NCI-H510A treated with DMSO at 0.1 percent for 48 hours (cell line): ENCODE measurements around the gene C16orf74.
A peak's percentile ranks its signal among the peaks of the same experiment; 100 is the strongest.

Experiments used
- DNase-seq: peaks from one replicate; lab custom pipeline; 2025; lab: John Stamatoyannopoulos, UW

The C16orf74 gene

DNA sequence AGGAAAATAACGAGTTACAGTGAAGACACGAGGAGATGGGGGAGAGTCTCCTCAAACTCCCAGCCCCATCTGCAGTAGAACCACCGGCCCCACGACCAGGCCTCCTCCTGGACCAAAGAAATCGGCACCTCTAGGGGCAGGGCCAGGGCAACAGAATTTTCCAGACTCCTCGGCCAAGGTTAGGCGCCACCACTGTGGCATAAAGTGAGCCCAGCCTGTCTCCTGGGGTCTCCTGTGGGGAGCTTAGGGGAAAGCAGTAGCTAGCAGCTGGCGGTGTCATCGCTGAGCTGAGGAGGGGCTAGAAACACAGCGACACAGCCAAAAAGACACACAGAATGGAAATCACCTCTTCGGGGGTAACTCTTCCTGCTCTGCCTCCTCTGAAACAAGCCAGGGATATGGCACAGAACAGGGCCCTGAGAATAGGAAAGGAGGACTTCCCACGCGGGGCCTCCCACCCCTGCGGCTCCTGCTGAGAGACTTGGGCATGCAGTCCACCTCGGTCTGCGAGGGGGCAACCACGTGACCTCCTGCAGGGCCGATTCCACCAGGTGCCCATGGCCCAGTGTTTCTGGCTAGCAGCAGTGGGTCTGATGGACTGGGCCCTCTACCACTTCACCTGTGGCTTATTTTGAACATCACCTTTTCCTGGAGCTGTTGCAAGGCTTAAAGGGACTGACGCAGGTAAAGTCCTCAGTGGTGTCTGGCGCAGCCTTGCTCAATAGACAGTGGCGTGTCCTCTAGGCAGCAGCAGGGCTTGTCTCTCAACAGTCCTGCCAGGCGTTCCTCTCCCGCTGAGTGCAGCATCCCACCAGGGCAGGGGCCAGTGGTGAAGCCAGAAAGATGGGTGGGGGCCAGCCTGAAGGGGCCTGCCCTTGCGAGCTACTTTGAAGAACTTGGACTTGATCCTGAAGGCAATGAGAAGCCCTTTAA lies 55.4 kb downstream of the C16orf74 start:
- DNase-seq = no peak

DNA sequence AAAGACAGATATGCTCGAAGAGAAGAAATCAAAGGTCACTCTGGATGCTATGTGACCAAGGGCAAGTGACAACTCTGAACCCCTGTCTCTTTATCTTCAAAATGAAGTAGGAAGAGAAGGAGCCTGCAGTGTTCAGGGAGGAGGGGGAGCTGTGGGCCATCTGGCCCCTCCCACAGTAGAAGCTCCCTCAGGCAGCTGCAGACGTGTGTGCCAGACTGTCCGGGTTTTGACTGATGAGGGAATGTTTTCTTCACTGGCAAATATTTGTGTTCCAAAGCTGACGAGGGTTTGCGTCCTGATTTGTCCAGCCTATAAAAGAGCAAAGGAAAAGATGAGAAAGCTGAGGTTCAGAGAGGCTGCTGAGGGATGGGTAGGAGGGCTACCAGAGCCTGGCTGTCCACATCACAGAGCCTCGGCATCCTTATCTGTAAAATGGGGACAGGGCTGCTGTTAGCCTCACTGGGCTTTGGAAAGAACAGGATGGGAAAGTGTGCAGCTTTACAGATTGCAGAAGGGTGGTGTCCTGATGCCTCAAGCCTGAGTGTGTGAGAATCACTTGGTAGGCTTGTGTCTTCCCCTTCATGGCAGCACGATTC lies 60.3 kb downstream of the C16orf74 start:
- DNase-seq = peak; percentile 72

DNA sequence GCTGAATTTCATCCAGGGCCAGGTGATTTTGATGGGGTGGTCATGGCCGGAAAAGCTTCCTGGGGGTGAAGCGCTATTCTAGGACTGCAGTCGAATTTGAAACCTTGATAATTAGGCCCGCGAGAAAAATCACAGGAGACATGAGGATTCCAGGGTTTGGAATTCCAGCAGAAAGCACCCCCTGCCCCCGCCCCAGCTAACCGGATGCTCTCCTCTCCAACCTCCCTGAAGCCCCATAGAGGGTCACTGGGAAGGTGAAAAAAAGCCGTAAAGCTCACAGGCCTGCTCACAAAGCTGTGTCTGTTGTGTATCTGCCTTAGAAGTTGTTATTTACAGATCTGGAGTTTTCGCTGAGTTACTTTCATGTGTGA lies 61.0 kb downstream of the C16orf74 start:
- no peak for DNase-seq

DNA sequence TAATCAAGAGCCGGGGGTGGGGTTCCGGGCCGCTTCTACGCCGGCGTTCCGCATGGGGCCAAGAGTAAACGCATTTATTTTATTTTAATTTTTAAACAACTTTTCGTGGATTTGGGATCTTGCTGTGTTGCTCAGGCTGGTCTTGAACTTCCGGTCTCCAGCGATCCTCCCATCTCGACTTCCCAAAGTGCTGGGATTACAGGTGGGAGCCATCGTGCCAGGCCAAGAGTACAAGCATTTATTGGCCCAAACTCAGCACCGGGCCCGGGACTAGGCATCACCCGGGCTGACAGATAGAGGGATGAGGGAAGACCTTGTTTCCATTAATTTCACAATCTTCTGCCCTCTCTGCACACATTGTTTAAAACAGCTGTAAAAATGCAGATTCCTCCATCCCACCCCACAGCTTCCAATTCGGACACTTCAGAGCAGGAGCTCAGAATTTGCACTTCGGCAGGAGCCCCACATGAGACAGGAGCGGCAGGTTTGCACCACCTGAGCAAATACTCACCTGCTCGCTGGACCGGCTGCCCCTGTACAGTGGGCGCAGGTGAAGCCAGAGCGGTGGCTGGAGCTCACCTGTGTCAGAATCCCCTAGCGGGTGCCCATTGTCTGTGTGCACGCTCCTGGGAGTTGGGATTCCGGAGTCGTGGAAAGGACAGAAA lies 61.5 kb downstream of the C16orf74 start:
- DNase-seq = peak; percentile 72

DNA sequence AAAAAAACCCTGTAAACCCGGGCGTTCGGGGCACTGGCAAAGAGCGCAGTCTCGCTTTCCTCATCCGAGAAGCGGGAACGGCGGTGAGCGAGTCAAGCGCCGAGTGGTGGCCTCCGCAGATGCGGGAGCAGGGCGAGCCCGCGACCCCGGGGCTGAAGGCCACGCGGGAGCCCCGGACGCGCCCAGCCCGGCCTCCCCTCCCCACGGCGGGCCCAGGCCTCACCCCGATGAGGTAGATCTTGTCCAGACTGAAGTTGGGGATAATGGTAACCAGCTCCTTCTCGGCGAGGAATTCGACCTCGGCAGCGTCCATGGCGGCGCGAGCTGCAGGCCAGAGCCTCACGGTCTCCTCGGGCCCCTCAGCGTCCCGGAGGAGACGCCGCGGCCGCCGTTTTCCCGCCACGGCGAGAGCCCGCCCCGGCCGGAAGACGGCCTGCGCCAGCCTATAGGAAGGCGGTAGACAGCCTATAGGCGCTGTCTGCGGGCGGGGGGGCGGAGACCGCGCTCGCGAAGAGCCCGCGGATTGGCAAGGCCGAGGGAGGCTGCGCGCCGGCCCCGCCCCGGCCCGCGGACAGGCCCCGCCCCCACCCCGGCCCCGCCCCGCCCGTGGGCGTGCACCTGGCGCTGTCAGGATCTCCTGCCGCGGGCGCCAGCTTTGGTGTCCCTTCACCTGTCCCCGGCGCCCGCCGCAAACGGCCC lies 62.2 kb downstream of the C16orf74 start, which contains the start of gene GINS2:
Gene GINS2 (minus strand): TSS at position 369 of the 699 bp plus-strand sequence. CDS start 56 bp downstream, at position 313.
- DNase-seq = peak; percentile 74

DNA sequence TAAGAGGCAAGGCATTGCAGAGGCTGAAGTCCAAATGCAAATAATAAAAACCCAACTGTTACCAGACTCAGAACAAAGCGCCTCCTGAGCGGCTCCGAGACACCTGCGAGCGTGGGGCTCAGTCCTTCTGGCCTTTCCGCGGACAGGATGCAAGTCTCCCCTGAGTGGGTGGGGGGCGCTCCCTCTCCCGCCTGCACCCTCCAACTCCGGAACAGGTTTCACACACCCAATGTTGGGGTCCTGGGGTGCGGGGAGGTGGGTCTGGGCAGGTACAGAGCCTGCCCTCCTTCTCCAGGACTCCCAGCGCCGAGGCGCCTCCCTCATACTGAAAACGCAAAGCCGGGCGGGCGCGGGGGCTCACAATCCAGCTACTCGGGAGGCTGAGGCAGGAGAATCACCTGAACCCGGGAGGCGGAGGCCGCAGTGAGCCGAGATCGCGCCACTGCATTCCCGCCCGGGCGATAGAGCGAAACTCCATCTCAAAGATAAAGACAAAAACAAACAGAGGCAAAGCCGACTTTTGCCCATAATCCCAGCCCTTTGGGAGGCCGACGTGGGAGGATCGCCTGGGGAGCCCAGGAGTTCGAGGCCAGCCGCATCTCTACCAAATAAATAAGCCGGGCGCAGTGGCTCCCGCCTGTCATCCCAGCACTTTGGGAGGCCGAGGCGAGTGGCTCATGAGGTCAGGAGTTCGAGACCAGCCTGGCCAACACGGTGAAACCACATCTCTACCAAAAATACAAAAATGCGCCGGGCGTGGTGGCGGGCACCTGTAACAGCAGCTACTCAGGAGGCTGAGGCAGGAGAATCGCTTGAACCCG lies 63.0 kb downstream of the C16orf74 start:
- DNase-seq = no peak

DNA sequence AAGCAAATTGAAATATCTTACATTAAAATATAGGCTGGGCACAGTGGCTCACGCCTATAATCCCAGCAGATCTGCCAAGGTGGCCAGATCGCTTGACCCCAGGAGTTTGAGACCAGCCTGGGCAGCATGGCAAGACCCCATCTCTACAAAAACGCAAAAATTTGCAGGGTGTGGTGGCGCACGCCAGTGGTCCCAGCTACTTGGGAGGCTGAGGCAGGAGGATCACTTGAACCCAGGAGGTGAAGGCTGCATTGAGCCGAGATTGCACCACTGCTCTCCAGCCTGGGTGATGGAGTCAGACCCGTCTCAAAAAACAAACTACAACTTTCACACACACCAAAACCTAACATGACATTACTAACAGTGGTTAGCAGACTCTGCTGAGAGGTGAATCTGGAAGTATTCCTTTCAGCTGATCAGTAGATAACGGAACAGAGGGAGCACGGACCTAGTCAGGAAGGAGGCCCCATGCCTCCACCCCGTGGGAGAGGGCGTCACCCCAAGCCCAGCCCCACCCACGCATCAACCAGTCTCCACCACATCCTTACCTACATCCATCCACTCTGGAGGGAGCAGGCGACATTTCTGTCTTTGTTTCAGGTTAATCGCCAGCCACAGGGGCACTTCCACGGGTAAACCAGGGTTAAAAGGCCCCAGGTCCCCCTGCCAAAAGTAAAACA lies 63.8 kb downstream of the C16orf74 start:
- no peak for DNase-seq

DNA sequence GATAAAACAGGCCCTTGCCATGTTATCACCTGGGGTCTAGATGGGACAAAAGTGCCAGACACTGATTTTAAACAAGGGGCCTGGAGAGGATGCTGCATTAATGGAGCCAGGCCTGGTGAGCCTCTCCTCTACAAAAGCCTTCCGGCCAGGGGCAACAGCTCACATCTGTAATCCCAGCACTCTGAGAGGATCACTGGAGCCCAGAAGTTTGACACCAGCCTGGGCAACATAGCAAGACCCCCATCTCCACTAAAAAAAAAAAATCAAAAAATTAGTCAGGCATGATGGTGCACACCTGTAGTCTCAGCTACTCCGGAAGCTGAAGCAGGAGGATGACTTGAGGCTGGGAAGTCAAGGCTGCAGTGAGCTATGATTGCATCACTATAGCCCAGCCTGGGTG lies 65.6 kb downstream of the C16orf74 start:
- DNase-seq = no peak

DNA sequence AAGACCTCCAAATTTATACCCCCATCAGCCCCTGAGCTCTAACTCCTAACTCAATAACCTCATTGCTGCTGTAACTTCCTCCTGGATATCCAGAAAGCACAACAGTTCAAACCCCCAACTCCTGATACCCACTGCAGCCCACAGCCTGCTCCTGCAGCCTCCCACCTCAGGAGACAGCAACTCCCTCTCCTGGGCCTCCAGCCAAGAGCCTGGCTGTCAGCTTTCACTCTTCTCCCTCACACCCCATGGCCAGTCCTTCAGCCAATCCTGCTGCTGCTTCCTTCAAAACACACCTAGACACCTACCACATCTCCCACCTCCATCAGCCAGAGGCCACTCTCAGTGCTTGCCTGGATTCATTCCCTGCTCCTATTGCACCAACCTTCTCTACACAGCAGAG lies 67.5 kb downstream of the C16orf74 start:
- DNase-seq = peak; percentile 72

DNA sequence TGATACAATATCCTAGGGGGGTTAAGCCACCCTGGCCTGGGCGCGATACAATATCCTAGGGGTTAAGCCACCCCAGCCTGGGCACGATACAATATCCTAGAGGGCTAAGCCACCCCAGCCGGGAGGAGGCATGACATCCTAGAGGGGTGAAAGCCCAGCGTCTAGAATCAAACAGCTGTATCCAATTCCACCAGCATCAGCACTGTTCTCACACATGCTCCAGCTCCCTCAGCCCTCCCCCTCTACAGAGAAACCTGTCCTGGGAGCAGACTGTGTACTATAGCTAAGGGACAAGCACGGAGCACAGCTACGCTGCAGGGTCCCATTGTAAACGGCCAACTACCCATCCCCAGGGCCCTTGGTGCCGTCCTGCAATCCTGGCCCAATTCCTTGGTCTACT lies 68.4 kb downstream of the C16orf74 start:
- DNase-seq = peak; percentile 49

DNA sequence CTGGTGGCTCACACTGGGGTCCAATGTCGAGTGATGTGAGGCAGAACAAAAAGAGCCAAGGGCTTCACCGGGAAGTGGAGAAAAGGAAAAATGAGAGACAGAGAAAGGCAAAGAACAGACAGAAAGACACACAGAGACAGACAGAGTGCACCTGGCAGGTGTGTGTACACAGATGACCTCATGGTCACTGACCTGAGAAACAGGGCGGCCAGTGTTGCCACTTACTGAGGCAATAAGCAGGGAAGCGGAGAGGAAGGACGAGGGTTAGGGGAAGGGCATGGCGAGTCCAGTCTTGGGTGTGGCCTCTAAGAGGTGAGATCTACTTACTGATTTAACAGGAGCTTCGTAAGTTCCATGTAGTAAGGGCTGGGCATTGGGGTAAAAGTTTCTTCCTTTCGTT lies 69.6 kb downstream of the C16orf74 start:
- peak; percentile 82 for DNase-seq

DNA sequence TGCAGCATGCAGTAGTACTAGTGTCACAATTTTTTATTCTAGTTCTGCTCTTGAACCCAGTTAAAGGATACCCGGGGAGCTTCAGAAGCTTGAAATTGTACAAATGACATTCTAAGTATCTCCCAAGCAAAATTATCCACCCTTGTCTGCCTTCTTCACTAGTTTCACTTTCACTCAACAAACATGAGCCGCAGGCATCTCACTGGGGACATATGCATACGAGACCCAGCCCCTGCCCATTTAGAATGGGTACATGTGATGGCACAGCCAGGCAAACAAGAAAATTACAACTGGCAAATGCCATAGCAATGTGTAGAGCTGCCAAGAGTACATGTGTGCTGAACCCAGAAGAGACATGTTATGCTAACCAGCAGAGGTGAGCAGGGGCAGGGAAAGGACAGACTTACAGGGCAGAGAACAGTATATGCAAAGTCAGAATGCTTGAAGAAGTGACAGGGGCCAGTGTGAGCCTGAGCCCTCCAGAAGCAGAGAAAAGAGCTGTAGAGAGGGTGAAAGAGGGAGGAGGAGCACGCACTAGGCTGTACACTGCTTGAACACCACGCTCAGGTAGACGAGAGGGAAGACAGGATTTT lies 70.4 kb downstream of the C16orf74 start:
- DNase-seq = no peak

DNA sequence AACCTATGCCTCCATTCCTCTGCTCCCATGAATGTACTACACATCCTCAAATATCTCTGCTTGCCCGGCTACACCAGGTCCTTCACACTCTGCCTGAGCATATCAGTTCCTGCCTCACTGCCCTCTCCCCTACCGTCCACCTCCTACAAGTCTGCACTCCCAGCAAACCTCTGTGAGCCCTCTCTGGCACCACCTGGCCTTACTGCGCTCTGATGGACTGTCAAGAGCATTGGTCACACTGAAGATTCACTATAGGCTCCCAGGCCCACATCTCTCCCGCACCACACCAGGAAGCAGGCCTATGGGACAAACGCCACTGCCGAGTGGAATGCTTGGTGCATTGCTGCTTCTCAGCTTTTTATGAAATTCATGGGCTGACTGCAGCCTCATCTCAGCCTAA lies 71.0 kb downstream of the C16orf74 start:
- DNase-seq = no peak

DNA sequence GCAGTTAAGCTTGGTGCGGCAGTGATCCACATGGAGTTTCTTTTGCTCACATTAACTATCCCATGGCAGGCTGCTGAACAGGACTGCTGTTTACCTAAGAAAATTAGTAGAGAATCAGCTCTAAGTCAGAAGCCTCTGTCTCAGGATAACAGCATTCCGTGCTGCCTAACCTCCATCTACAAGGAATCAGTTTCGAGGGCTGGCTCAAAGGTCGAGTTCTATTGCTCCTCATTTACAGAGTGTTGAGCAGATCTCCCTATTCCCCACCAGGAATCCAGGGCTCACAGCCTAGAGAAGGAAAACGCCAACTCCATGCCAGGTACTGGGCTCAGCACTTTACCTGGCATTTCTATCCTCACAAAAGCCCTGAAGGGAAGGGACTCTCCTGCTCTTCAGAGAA lies 72.1 kb downstream of the C16orf74 start:
- no peak for DNase-seq

DNA sequence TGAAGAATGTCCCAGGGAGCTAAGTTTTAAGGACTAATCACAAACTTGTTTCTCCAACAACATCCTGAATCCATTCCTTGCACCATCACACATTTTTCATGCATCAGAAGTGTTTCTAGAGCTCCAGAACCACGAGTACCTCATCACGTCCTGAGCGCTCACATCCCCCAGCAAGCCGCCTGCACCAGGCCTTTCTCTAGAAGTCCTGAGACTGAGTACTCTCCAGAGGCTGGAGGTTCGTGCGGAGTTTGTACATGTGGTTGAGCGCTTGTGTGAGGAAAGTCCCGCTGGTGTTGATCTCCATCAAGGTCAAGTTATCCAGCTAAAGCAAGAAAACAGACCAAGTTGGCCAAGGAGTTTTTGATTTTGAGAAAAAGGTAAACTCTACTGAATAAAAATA lies 72.9 kb downstream of the C16orf74 start:
- no peak for DNase-seq

DNA sequence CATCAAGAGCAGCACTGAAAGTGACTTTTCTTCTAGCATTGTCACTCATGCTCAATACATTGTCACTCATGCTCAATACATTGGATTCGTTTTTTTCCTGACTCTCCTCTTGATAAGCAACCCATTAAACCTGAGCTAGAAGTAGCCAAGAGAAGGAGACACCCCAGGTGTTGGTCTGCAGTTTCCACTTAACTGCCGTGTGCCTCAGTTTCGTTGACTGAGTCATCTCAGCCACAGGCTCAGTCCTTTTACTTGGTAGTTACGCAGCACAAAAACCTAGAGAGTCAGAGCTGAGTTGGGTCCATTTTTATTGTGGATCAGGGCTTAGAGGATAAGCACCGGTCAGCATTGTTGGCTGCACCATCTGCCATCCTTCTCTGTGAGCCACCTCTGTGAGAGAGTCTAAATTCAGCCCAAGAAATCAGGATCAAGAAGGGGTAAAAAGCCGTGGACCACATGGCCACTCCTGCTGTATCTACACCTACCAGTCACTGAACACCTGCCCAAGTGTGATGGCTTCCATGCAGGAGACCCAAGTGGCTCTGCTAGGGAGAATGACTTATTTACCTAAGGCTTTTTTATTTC lies 73.4 kb downstream of the C16orf74 start:
- DNase-seq = no peak

DNA sequence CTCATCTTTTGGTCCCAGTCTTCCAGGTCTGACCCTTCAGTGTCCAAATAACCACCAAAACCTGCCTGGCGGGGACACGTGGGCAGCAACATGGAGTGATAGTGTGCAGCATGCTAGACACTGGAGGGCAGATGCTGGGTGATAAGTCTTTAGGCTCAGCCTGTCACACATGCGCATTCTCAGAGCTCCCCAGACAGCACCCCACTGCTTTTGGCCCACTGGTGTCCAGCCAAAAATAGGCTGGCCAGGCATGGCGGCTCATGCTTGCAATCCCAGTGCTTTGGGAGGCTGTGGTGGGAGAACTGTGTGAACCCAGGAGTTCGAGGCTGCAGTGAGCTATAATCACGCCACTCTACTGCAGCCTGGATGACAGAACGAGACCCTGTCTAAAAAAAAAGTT lies 74.4 kb downstream of the C16orf74 start:
- DNase-seq = no peak

DNA sequence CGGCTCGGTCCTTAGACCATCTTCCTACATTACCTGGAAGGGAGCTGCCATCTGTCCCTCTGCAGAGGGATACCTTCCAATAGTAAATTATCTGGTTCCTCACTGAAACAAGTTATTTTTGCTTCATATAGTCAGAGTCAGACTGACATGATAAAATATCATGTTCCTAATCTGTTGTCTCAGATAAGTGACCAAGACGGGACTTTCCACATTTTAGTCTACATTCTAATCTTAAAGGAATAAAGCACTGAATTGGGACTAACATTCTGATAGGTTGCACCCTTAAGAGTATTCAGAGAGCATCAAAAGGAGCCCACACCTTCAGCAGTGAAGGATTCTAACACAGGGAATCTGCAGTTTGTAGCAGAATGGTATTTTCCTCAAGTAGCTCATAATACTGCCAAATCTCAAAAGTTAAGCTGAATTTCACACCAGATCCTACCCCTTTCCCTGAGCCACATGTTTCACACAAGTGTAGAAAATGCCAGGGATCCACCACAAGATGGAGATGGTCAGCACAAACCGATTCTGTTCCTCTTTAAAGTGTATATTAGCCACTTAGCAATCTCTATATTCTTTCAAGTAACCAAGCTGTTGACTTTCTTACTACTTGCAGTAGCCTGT lies 75.5 kb downstream of the C16orf74 start:
- peak; percentile 38 for DNase-seq

DNA sequence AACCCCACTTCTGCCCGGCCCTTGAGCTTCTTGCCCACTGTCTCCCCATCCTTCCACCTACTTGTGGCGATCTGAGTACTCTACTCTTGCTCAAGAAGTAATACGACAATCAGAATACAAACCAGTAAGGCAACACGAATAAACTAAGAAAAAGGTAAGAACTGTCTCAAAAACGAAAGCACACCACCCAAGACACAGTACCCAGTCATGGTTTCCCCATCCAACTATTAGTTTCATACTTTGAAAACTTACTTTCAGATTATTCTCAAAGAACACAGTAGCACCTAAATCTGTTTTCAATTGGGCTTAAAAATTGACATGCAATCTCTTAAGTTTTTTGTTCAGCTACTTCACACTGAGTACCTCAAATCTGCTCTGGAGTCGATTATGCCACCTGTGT lies 76.1 kb downstream of the C16orf74 start:
- no peak for DNase-seq

DNA sequence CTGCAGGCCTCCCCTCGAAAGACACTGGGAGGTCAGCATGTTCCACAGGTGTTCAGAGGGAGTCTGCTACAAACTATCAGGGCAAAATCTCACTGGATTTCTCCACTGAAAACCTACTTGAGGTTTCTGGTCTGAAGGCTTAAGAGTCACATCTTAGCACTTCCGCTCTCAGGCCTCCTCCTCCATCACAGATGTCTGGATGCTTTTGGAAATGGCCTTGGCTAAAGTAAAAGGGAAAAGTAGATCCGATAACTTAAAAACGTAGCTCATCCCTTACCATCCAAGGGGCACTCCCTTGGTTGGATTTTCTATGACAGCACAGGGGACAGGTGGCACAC lies 76.5 kb downstream of the C16orf74 start:
- DNase-seq = no peak
